CD8-positive, alpha-beta memory T cell (primary cell): ENCODE results near the gene TMEM97. TPM values are rescaled to one million over a fixed set of nuclear protein-coding genes. Genes with fewer than 3 reads are reported as not detected.

Source experiments
- CTCF ChIA-PET: fragments of 350-600 bp; sonication (Branson Sonifier 250); formaldehyde crosslinking; loops from one replicate; lab custom pipeline; 2021; ENCODE audit warnings: antibody characterized with exemption; lab: Charles Lee
- POLR2A ChIA-PET: fragments of 350-600 bp; sonication (Branson Sonifier 250); formaldehyde crosslinking; loops from one replicate; lab custom pipeline; 2021; ENCODE audit warnings: antibody characterized with exemption; lab: Charles Lee
- DNase-seq, 5 donors: peaks; one replicate each; pipeline versions ENCODE4 v3.0.0 to v3.0.0-alpha.2; 2020 to 2022; ENCODE audit warnings: mixed read lengths in 1 of 5
- H3K27ac ChIP-seq: one replicate; pipeline ENCODE4 v1.7.0; 2013; ENCODE audit warnings: low read depth, mild to moderate bottlenecking, low read length, moderate library complexity
- H3K27me3 ChIP-seq: 2 replicates; pipeline ENCODE4 v1.7.0; 2013; ENCODE audit warnings: low read length, mild to moderate bottlenecking; ENCODE audit not compliant: insufficient read depth, poor library complexity, severe bottlenecking
- H3K36me3 ChIP-seq: 2 replicates; pipeline ENCODE4 v1.7.0; 2013; ENCODE audit warnings: mild to moderate bottlenecking, low read length, moderate library complexity; ENCODE audit not compliant: insufficient read depth
- H3K4me1 ChIP-seq: 2 replicates; pipeline ENCODE4 v1.7.0; 2013; ENCODE audit warnings: mild to moderate bottlenecking, low read length, moderate library complexity; ENCODE audit not compliant: insufficient read depth
- H3K4me3 ChIP-seq: 2 replicates; pipeline ENCODE4 v1.7.0; 2013; ENCODE audit warnings: mild to moderate bottlenecking, low read length
- H3K9me3 ChIP-seq: 2 replicates; pipeline ENCODE4 v1.7.0; 2013; ENCODE audit warnings: mild to moderate bottlenecking, low read length
- H3K27ac Mint-ChIP-seq, 8 donors: one replicate each; pipeline ENCODE4 v1.8.0; 2020 to 2021; ENCODE audit warnings: mixed read lengths in 8 of 8, mild to moderate bottlenecking in 6 of 8, inconsistent platforms in 3 of 8, moderate library complexity in 3 of 8
- H3K27me3 Mint-ChIP-seq, 2 donors: one replicate each; pipeline ENCODE4 v1.8.0; 2020 to 2021; ENCODE audit warnings: mixed read lengths in 2 of 2, mild to moderate bottlenecking in 1 of 2, moderate library complexity in 1 of 2
- H3K36me3 Mint-ChIP-seq, 3 donors: one replicate each; pipeline ENCODE4 v1.8.0; 2020 to 2021; ENCODE audit warnings: mixed read lengths in 3 of 3, inconsistent platforms in 1 of 3, mild to moderate bottlenecking in 1 of 3
- H3K4me1 Mint-ChIP-seq, 3 donors: one replicate each; pipeline ENCODE4 v1.8.0; 2020 to 2021; ENCODE audit warnings: mixed read lengths in 3 of 3, inconsistent platforms in 1 of 3, mild to moderate bottlenecking in 1 of 3
- H3K4me3 Mint-ChIP-seq, 7 donors: one replicate each; pipeline ENCODE4 v1.8.0; 2020 to 2021; ENCODE audit warnings: mixed read lengths in 7 of 7, mild to moderate bottlenecking in 6 of 7, moderate library complexity in 4 of 7, inconsistent platforms in 2 of 7
- H3K9me3 Mint-ChIP-seq, 5 donors: one replicate each; pipeline ENCODE4 v1.8.0; 2020 to 2022; ENCODE audit warnings: mixed read lengths in 5 of 5, mild to moderate bottlenecking in 3 of 5, moderate library complexity in 2 of 5, inconsistent platforms in 1 of 5
- polyA plus RNA-seq: library from polyadenylated mRNA; unstranded; fragments of 300-500 nt; fragmentation: Illumina TruSeq; gene quantifications from one replicate; pipeline ENCODE4 v1.2.3, GENCODE V29; 2021
- total RNA-seq, 2 experiments: library from RNA; stranded (reverse); gene quantifications; one replicate each; pipeline ENCODE4 v1.2.3, GENCODE V29; 2021

Gene TMEM97
- total and polyA plus RNA-seq, 3 experiments from 2014 or later = 10.4 to 67.1 (median 64.9) TPM

- H3K27ac Mint-ChIP-seq = no peak overlapping the region
- ChIA-PET POLR2A (no interaction called here), CTCF (no interaction called here)
- H3K36me3 Mint-ChIP-seq = peaks cover 0 to 54% (median 7%) of the 10 kb centered on the region in 3 donors
- Histone ChIP-seq H3K27ac (no peak overlapping the region), H3K27me3 (no peaks in the 10 kb centered on the region), H3K4me3 (no peak overlapping the region), H3K9me3 (no peaks in the 10 kb centered on the region), H3K36me3 (peaks cover 30% of the 10 kb centered on the region), H3K4me1 (no peaks in the 10 kb centered on the region)
- H3K27me3 Mint-ChIP-seq = no peaks in the 10 kb centered on the region
- no peak overlapping the region for H3K4me3 Mint-ChIP-seq
- no peaks in the 10 kb centered on the region for H3K4me1 Mint-ChIP-seq
- no peak for DNase-seq
- no peaks in the 10 kb centered on the region for H3K9me3 Mint-ChIP-seq
These were observed 45.0 kb downstream of the TMEM97 start for GRCh38 chr17:28363776-28364650.

GRCh38 chr17:28364665-28365363, 45.8 kb downstream of the TMEM97 start, which contains the start of gene SEBOX:
Gene SEBOX (minus strand): TSS chr17:28365199. CDS start chr17:28365151, 48 bp downstream.
- ChIA-PET CTCF (interaction anchor here (1.1 kb wide), 1 partner anchor 9 kb away, joined by 4 read pairs; no protein-coding TSS in a partner anchor), POLR2A (no interaction called here)
- Histone ChIP-seq H3K27me3 (no peaks in the 10 kb centered on the region), H3K9me3 (no peaks in the 10 kb centered on the region), H3K36me3 (peaks cover 24% of the 10 kb centered on the region), H3K27ac (no peak within 1 kb of the TSS), H3K4me1 (no peaks in the 10 kb centered on the region), H3K4me3 (no peak within 1 kb of the TSS)
- peaks cover 0 to 48% (median 3%) of the 10 kb centered on the region in 3 donors for H3K36me3 Mint-ChIP-seq
- DNase-seq = no peak
- H3K27me3 Mint-ChIP-seq = no peaks in the 10 kb centered on the region
- H3K4me3 Mint-ChIP-seq = peak within 1 kb of the TSS in 1 of 7 donors; percentile 40
- peak within 1 kb of the TSS in 1 of 8 donors; percentile 82 for H3K27ac Mint-ChIP-seq
- no peaks in the 10 kb centered on the region for H3K9me3 Mint-ChIP-seq
- no peaks in the 10 kb centered on the region for H3K4me1 Mint-ChIP-seq

GRCh38 chr17:28365487-28365886, 46.5 kb downstream of the TMEM97 start:
- Histone ChIP-seq H3K9me3 (no peaks in the 10 kb centered on the region), H3K4me1 (peaks cover 1% of the 10 kb centered on the region), H3K27ac (no peak overlapping the region), H3K4me3 (no peak overlapping the region), H3K36me3 (peaks cover 18% of the 10 kb centered on the region), H3K27me3 (no peaks in the 10 kb centered on the region)
- peak overlapping the region in 1 of 7 donors; percentile 40 for H3K4me3 Mint-ChIP-seq
- no peak for DNase-seq
- no peaks in the 10 kb centered on the region for H3K27me3 Mint-ChIP-seq
- no peaks in the 10 kb centered on the region for H3K4me1 Mint-ChIP-seq
- POLR2A ChIA-PET = no interaction called here
- no peak overlapping the region for H3K27ac Mint-ChIP-seq
- CTCF ChIA-PET = interaction anchor here (1.1 kb wide), 1 partner anchor 8 kb away, joined by 4 read pairs; no protein-coding TSS in a partner anchor
- no peaks in the 10 kb centered on the region for H3K9me3 Mint-ChIP-seq
- peaks cover 0 to 43% (median 3%) of the 10 kb centered on the region in 3 donors for H3K36me3 Mint-ChIP-seq

DNA sequence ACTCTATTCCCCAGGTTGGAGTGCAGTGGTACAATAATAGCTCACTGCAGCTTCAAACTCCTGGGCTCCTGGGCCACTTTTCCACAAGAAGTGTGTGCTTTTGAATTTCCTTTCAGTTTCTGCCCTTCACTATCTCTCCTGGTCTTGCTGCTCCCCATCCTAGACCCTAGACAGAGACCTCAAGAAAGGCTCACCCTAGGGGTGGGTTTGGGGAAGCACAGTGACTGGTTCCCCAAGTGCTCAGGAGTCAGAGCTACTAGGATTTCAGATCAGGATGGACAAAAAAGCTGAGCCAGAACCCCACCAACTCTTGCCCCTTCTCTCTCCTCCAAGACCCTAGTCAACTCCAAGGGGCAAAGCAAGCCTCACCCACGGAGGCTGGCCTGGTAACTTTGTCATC, 47.6 kb downstream of the TMEM97 start:
- Histone ChIP-seq H3K4me3 (no peak overlapping the region), H3K4me1 (peaks cover 7% of the 10 kb centered on the region), H3K27me3 (no peaks in the 10 kb centered on the region), H3K27ac (no peak overlapping the region), H3K9me3 (no peaks in the 10 kb centered on the region), H3K36me3 (peaks cover 7% of the 10 kb centered on the region)
- Mint-ChIP-seq H3K36me3 (peaks cover 0 to 34% (median 0%) of the 10 kb centered on the region in 3 donors), H3K9me3 (no peaks in the 10 kb centered on the region), H3K4me1 (peaks cover 3 to 6% (median 5%) of the 10 kb centered on the region in 3 donors), H3K27me3 (no peaks in the 10 kb centered on the region), H3K27ac (peak overlapping the region in 2 of 8 donors; percentile 38 to 40), H3K4me3 (peak overlapping the region in 1 of 7 donors; percentile 74)
- DNase-seq = no peak
- ChIA-PET POLR2A (interaction anchor here (0.7 to 3.1 kb wide), 2 partner anchors 9 to 18 kb away, joined by 3 to 10 read pairs; partner anchors contain the start of gene POLDIP2), CTCF (no interaction called here)

DNA sequence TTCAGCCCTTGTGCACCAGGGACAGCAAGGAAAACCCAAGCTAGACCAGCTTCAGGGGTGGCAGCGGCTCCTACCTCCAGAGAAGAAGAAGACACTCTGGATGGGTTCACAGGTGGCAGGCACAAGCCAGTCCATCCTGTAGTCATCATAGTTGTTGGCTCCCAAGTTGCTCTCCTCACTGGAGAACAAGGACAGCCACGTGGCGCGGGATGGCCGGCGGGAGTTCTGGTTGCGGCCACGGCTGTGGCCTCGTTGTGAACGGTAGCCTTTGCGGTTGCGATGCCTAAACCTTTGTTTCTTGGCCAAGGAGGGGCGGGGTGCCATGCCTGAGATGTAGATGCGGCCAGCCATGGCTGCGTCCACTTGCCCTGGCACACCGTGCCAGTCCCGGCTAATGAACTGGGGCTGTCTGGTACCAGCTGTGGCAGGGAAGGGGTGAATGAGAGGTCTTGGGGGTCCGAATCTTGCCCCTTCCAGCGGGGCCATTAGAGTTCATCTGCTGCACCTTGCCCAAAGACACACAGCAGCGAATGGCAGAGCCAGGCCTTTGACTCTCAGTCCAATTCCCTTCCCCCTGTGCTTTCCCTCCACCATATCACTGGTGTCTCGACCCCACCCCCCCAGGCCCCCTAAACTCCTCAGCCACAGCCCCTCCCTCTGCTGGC, 48.8 kb downstream of the TMEM97 start:
- H3K9me3 ChIP-seq = no peaks in the 10 kb centered on the region
- no peaks in the 10 kb centered on the region for H3K36me3 ChIP-seq
- ChIA-PET CTCF (interaction anchor here (1.0 kb wide), 2 partner anchors 36 to 49 kb away, joined by 3 read pairs; no protein-coding TSS in a partner anchor), POLR2A (interaction anchor here (3.1 kb wide), 1 partner anchor 10 kb away, joined by 10 read pairs; the partner anchor contains the start of gene POLDIP2)
- Mint-ChIP-seq H3K27me3 (no peaks in the 10 kb centered on the region), H3K4me1 (peaks cover 6 to 12% (median 9%) of the 10 kb centered on the region in 3 donors), H3K36me3 (peaks cover 0 to 23% (median 0%) of the 10 kb centered on the region in 3 donors), H3K4me3 (no peak overlapping the region), H3K27ac (peak overlapping the region in 2 of 8 donors; percentile 72 to 77), H3K9me3 (no peaks in the 10 kb centered on the region)
- no peaks in the 10 kb centered on the region for H3K27me3 ChIP-seq
- H3K27ac ChIP-seq = no peak overlapping the region
- peaks cover 12% of the 10 kb centered on the region for H3K4me1 ChIP-seq
- H3K4me3 ChIP-seq = no peak overlapping the region
- DNase-seq = no peak

- Histone ChIP-seq H3K4me3 (no peak overlapping the region), H3K27me3 (no peaks in the 10 kb centered on the region), H3K36me3 (no peaks in the 10 kb centered on the region), H3K27ac (no peak overlapping the region), H3K9me3 (no peaks in the 10 kb centered on the region), H3K4me1 (peaks cover 18% of the 10 kb centered on the region)
- ChIA-PET POLR2A (interaction anchor here (3.1 kb wide), 1 partner anchor 11 kb away, joined by 10 read pairs; the partner anchor contains the start of gene POLDIP2), CTCF (interaction anchor here (1.0 kb wide), 1 partner anchor 48 kb away, joined by 3 read pairs; no protein-coding TSS in a partner anchor)
- DNase-seq = no peak
- H3K4me3 Mint-ChIP-seq = no peak overlapping the region
- H3K9me3 Mint-ChIP-seq = no peaks in the 10 kb centered on the region
- H3K27me3 Mint-ChIP-seq = no peaks in the 10 kb centered on the region
- H3K27ac Mint-ChIP-seq = peak overlapping the region in 4 of 8 donors; percentile 61 to 82 (median 71)
- H3K36me3 Mint-ChIP-seq = peaks cover 0 to 17% (median 0%) of the 10 kb centered on the region in 3 donors
- H3K4me1 Mint-ChIP-seq = peaks cover 8 to 18% (median 14%) of the 10 kb centered on the region in 3 donors
These were observed 49.4 kb downstream of the TMEM97 start for GRCh38 chr17:28368306-28368831.
